T follicular helper cell (primary cell): ENCODE results near the gene MAP2K3.
"Not testable (repeated sequence)": the region's sequence is repeated elsewhere in the genome, so short reads cannot be mapped to it uniquely, and the experiment has no call there.

Experiments
- DNase-seq: peaks from one replicate; pipeline ENCODE4 v3.0.0-alpha.2; 2020; ENCODE audit warnings: low read depth

MAP2K3 gene

DNA sequence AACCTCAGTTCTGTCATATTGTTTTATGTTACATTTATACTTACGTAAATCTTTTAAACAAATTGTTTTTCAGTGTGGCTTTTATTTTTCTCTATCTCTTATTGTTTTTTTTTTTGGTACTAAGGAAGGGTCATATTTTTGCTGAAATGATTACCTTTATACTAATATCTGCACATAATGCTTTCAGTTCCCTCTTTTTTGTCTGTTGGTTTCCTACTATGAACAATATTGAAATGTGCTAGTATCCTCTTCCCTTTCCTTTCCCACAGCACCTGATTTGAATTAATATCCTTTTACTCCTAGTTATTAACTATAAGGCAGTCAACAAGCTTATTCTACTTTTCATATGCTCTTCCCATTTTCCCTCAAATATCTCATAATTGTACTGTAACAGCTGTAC is 43.4 kb downstream of the MAP2K3 start:
- not testable (repeated sequence) for DNase-seq

DNA sequence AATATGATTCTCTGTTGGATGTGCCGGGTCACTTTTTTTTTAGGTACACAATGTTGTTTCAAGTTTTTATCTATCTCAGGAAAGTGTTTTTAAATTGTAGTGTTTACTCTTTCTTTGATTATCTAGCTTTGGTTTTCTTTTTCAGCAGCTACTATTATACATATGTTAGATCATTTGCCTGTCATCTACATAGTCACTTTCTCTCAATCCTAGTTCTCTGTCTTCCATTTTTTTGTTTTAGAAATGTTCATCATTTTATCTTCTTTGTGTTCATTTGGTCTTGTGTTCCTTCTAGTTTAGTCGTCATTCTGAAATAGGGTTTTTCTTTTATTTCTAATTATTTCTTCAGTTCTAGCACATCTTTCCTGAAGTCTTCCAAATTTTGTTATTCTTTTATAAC is 44.3 kb downstream of the MAP2K3 start:
- DNase-seq: not testable (repeated sequence)

DNA sequence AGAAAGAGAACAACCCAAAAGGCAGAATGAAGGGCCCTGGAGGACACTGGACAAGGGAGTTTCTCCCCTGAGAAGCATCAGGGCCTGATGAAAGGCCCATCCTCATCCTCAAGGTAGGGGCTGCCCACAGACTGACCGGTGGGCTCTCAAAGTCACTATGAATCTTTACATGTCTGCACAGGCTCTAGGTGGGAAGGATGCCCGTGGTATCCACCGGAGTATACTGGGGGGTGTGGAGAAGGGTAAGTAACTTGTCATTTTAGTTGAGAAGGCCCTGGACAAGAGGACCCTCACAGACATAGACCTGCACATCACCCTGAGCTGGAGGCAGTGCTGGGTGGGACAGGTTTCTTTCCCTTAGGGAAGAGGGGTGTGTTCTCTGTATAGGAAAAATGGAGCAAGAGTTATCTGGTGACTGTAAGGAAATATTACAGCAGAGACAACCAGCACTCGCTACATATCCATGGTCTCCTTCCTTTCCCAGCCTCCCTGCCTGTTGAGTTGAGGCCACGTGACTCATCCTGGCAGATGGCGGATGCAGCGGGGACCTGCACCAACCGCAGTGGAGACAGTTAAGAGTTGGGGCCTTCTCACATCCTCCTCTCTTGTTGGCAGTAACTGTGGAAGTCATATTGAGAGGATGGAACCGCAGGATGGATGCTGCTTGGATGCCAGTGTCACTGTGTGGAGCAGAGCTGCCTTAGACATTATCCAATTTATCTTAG is 46.1 kb downstream of the MAP2K3 start:
- DNase-seq: no peak

DNA sequence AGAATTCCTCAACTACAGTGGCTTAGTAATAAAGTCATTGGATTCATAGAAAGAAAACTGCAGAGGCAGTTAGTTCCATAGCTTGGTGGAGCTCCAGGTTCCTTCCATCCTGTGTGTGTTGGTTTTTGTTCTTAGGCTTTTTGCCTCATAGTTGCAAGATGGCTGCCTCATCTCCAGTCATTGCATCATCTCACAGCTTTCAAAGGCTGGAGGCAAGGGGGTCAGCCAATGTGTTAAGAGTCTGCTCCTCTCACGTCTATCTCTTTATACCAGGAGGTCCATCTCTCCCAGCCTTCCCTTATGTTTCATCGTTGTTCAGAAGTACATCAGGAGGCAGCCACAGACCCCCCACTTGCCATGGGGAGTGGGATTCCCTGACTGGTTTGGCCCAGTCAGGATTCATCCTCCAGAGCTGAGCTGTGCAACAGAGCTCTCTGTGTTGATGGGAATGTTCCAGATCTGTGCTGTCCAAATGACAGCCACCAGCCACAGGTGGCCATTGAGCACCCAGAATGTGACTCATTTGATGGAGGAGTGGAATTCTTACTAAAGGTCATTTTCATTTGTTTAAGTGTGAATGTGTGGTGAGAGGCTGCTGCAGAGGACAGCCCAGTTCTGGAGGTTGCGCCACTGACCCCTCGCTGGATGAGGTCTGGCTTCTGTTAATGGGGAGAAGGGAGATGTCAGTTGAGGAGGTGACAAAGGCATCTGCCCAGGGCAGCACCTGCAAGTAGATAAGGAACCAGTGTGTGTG is 52.2 kb downstream of the MAP2K3 start:
- DNase-seq: not testable (repeated sequence)

DNA sequence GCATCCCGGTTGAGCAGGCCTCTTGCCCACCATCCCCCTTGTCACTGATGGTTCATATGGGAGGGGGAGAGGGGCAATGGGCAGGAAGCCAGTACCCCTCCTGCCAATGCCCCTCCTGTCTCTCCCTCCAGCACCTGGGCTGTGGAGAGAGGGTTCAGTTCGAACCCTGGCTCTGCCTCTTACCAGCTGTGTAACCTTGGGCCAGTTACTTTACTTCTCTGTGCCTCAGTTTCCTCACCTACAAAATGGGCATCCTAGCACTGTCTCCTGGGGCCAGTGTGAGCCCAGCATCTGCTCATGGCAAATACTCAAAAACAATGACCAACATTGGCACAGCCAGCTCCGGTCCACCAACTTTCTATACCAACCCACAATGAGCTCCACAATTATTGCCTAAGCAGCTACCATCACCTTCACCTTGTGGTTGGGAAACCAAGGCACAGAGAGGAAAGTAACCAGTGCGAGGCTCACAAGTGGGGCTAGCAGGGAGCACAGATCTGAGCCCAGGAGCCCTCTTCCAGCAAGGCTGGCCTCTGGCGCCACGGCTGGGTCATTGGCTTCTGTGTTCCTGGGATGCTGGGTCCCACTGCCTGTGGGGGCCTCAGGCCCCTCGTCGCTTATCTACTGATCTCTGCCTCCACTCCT is 53.6 kb downstream of the MAP2K3 start:
- DNase-seq: not testable (repeated sequence)

DNA sequence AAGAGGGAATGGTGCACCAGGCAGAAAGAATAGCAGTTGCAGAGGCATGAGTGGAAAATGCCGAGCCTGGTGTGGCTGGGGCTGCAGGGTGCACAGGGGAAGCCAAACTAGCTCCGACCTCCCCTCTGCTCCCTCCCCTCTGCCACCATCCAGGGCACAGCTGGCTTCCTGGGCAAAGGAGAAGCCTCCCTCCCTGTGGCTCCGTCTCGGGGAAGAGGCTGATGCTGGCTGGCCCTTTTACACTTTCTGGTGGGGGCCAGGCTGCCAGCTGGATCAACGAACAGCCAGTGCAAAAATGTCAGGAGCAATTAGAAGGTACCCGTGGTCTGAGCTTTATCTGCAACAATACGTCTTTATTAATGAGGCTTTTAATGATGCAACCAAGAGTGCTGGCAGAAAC is 54.5 kb downstream of the MAP2K3 start:
- no peak for DNase-seq

DNA sequence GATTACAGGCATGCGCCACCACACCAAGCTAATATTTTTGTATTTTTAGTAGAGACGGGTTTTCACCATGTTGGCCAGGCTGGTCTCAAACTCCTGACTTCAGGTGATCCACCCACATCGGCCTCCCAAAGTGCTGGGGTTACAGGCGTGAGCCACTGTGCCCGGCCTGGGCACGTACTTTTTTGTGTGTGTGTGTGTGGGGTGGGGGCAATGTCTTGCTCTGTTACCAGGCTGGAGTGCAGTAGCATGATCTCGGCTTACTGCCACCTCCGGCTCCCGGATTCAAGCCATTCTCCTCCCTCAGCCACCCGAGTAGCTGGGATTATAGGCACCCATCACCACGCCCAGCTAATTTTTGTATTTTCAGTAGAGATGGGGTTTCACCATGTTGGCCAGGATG is 55.1 kb downstream of the MAP2K3 start:
- not testable (repeated sequence) for DNase-seq

DNA sequence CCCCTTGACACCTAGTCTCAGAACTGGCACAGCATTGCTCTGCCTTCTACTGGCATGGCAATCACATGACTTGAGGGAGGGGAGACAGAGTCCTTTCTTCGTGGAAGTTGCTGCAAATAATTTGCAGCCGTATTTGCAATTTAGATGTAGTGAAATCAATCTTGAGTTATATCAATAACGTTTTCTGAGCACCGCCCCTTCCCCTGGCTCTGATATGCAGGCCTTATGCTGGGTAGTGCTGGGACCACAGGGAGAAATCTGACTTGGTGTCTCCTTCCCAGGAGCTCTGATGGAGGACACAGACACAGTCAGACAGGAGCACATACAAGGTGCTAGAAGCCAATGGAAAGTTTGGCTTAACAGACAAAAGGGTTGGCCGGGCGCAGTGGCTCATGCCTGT is 55.9 kb downstream of the MAP2K3 start:
- DNase-seq: not testable (repeated sequence)

DNA sequence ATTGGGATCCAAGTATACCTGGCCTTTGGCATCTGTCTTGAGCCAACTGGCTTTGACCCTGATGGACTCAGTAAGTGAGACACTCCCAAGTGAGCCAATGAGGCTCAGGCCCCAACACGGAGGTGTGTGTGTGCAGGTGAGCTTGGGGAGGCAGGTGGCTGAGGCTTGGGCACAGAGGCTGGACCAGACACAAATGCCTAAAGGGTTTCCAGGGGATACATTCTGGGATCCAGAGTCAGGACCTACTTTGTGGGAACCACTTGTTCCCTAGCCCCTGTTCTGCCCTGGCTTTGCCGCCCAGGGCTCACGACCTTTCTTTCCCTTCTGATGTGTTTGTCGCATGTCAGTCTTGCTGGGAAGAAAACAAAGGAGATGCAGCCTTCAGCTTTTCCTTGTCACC is 56.8 kb downstream of the MAP2K3 start:
- DNase-seq: not testable (repeated sequence)

DNA sequence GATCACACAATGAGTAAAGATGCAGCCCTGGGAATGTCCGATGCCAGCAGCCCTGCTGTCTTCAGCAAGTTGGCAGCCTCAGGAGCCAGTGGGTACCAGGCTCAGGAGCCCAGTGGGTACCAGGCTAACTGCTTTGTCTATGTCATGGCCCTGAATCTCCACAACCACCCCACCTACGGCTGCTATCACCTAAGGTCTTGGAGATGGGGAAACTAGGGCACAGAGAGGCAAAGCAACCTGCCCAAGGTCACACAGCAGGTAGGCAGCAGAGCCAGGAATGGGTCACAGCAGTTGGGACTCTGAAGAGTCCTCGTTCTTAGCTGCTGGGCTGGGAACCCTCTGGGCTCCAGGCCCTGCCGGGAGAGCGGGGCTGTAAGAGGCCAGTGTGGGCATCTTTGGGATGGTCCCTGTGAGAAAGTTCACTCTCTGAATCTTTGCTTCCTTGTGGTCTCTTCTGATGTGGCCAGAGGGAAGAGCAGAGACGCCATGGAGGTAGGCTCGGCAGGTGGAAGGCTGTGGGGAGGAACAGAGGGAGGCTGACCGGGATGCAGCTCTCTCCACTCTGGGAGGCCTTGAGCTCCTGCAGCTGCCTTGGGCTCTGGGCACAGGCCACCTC is 57.5 kb downstream of the MAP2K3 start:
- DNase-seq: not testable (repeated sequence)

DNA sequence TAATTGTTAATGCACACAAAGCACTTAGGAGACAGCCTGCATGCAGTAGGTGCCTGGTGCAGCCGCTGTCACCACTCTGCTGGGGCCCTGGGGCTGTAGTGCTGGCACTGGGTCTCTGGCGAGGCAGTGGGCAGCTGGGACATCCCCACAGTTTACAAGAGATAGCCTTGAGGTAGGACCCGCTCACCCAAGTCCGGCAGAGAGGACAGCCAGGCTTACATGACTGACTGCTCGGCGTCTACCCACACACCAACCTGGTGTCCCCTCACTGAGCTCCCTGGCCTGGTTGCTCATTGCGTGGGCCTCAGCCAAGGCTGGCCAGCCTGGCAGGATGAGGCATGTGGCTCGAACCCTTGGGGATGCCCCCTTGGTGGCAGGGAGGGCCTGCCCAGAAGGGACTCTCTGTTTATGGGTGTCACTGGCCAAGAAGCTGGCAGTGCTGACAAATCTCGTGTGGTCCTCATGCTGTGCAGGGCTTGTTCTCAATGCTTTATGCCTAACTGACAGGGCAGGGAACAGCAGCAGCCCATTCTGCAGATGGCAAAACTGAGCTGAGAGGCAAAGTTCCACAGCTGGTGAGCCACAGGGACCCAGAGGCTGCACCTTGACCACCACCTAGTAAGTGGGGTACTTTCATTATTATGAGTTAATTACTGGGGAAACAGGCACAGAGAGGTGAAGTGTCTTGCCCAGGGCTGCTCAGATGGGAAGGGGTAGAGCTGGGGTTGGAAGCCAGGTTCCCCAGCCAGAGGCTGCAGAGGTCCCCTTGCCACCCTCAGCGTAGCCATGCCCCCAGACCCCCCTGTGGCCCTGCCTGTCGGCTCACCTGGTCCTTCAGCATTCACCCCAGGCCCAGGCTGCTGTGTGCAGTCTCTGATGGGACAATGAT is 58.8 kb downstream of the MAP2K3 start:
- not testable (repeated sequence) for DNase-seq

DNA sequence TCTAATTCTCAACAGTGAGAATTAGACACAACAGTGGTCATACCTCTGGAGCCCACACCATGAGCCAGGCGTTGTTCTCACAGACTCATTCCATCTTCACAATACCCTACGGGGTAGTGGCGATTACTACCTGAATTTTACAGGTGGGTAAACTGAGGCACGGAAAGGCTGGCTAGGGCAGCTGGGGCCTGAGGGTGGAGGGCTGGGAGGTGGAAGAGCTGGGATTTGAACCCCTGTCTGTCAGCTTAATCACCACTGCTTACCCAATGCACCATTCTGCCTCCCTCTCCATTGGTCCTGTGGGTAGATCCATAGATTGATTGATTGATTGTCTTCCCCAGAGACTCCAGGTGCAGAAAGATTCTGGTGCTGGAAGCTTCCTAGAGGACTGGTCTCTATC is 60.3 kb downstream of the MAP2K3 start:
- not testable (repeated sequence) for DNase-seq

DNA sequence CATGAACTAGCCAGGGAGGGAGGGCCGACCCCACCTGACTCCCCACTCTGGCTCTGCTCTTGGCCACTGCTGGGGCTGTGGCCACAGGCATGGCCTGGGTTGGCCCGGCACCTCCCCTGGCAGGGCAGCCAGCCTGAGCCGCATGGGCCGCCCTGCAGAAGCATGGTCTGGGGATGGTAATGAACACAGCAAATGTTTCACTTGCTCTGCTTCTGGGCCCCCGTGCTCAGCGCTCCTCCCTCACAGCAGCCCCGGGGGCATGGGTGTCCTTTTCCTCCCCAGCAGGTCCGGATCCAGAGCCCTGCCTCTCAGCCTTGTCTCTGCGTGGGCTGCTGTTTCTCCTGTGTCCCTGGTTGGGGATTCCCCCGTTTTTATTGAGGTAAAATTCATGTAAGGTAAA is 60.7 kb downstream of the MAP2K3 start:
- DNase-seq: no peak

DNA sequence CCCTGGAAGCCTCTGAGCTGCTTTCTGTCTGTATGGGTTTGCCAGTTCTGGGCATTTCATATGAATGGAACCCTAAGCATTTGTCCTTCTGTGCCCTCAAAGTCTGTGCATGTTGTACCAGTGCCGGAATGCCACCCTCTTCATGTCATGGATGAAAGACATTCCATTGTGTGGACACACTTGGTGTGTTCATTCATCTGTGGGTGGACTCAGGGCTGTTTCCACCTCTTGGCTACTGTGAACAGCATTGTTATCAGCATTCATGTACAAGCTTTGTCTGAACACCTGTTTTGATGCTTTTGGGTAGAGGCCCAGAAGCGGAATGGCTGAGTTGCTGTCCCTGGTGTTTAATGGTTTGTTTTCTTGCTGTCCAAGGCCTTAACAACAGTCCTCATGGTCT is 61.6 kb downstream of the MAP2K3 start:
- DNase-seq: not testable (repeated sequence)

DNA sequence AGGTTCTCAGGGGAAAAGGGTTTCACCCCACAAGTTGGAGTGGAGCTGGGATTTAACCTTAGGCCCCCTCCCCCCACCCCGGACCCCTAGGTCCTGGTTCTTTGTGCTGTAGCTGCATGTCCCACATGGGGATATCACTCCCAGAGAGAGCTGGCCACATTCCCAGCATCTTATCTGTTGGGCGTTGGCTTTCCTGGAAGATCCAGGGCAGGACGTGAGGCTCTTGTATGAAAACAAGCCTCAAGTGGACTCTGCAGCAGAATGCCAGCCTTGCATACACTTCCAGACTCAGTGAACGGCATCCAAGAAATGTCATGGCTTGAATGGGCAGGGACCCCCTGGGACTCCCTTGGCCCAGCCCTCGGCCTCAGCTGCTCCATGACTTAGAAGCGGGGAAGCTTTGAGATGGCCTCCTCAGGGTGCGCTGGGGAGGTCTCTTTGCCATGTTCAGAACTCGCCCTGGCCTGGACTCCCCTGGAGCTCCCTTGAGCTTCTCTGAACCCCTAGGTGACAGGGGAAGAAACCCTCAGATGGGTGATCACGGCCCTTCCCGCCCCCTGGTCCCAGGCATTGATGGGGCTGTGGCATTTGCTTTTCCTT is 62.2 kb downstream of the MAP2K3 start:
- not testable (repeated sequence) for DNase-seq

DNA sequence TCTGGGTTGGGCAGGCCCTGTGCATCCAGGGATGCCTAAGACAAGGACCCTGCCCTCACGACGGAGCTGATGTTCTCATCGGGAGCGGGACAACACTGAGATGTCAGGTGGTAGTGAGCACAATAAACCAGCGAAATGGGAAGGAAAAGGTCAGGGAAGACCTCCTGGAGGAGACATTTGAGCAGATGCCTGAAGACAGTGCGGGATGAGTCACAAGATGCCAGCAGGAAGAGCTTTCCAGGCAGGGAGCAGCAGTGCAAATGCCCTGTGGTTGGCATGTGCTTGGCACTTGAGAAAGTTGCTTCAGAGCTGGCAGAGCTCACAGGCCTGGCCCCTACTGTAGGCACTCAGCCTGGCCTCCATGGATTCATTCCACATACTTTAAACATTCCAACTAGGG is 63.1 kb downstream of the MAP2K3 start:
- not testable (repeated sequence) for DNase-seq

DNA sequence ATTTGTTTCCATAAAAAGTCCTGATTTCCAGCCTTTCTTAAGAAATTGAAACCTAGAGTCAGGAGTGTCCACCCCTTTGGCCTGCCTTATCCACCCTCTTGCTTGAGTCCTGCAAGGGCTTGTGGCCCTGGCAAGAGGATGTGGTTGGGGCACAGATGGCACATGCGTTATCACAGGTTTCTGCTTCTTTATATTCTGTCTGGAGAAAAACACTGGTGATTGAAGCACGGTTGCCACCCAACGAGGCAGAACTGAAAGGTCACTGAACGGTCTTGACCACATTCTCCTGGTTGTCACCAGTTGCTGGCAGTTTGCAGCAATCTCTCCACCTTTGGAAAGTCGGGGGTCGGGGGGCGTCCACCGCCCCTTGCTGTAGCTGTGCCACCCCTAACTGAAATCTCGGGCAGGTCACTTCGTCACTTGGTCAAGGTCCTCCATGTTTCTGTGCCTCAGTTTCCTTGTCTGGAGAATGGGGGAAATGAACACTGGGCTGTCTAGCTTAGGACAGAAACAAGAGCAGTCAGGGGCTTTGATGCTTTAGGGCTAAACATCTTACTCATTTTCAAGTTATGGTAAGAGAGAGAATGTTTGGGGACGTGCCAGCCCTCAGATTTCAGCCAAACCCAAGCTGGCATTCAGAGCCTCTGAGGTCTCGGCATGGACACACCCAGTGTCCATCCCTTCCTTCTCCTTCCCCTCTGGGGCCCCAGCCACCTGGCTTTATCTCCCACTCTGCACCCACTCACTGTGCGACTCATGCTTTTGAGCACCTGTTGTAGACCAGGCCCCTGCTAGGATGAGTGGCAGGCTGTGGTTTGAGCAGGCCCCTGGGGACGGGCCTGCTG is 63.8 kb downstream of the MAP2K3 start:
- DNase-seq: not testable (repeated sequence)

DNA sequence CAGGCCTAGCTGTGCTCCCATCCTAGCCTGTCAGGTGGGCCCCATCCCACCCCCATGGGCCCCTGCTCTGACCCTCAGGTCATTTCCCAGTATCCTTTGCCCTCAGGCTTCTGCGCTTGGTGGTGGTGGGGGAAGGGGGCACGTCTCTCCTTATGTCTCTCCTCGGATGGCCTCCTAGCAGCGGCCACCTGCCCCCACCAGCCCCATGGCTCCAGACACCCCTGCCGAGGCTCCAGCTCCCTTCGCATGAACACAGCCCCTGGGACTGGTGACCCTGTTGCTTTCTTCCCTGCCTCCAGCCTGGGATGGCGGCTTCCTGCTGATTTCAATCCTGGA is 64.4 kb downstream of the MAP2K3 start:
- DNase-seq: not testable (repeated sequence)

DNA sequence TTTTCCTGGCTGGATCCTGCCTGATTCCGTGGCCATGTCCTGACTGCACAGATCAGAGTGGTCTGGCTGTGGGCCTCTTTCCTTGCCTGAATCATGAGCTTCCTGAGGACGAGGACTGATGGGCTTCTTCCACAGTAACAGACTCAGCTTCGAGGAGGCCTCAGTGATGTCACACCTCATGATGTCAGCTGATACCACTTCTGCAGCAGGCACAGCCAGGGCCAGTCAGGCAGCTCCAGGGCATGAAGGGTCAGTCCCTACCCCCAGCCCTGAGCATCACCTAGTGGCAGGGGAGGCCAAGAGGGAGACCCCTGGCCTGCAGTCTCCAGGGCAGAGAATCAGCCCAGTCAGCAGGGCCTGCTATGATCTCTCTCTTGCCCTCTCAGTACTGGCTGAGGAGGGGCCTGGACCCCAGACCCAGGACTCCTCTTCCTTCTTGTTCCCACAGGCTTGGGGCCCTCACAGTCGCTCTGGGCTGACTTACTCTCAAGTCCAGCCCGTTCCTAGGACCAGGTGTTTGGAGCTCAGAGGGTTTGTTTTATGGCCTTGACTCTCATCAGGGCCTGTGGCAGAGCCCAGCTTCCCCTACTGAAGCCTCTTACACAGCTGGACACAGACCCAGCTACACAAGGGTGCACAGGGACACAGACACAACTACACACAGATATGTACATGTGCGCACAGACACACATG is 65.0 kb downstream of the MAP2K3 start:
- not testable (repeated sequence) for DNase-seq

DNA sequence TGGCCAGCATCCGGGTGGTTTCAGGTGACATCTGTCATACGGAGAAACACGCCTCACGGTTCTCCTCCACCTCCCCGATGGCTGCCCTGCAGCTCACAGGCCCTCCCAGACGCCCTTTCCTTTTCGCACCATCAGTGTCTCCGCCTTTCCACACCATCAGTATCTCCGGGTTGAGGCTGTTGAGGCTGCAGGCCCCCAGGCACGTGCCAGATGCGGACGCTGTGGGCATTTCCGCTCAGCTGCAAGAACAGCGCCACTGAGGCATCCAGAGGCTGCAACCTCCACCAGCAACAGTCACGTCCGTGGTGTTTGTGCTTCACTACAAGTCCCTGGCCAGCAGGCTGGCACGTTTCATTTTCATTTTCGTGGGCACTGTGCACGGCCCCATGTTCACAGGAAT is 66.0 kb downstream of the MAP2K3 start:
- not testable (repeated sequence) for DNase-seq
